Effector memory CD8-positive, alpha-beta T cell (primary cell): ENCODE results near the gene UCK1.

Source experiments
- ATAC-seq: fragments of 150-1000 bp; cut with Tn5 transposase; replicated peaks from 2 replicates; pipeline ENCODE4 v1.10.0; 2021; ENCODE audit warnings: mild to moderate bottlenecking, moderate library complexity
- DNase-seq, 3 experiments: peaks; one replicate each; pipeline ENCODE4 v3.0.0; 2021
- H3K27ac Mint-ChIP-seq, 2 donors: one replicate each; pipeline ENCODE4 v1.8.0; 2022; ENCODE audit warnings: mild to moderate bottlenecking in 2 of 2, mixed read lengths in 2 of 2, moderate library complexity in 2 of 2
- H3K27me3 Mint-ChIP-seq, 2 donors: one replicate each; pipeline ENCODE4 v1.8.0; 2022; ENCODE audit warnings: mixed read lengths in 2 of 2
- H3K36me3 Mint-ChIP-seq: one replicate; pipeline ENCODE4 v1.8.0; 2022; ENCODE audit warnings: mild to moderate bottlenecking, moderate library complexity, mixed read lengths; ENCODE audit not compliant: insufficient read depth
- H3K4me1 Mint-ChIP-seq, 2 donors: one replicate each; pipeline ENCODE4 v1.8.0; 2022; ENCODE audit warnings: low read depth in 2 of 2, mixed read lengths in 2 of 2
- H3K4me3 Mint-ChIP-seq, 2 donors: one replicate each; pipeline ENCODE4 v1.8.0; 2022; ENCODE audit warnings: mild to moderate bottlenecking in 2 of 2, mixed read lengths in 2 of 2, moderate library complexity in 2 of 2
- H3K9me3 Mint-ChIP-seq, 2 donors: one replicate each; pipeline ENCODE4 v1.8.0; 2022; ENCODE audit warnings: mixed read lengths in 2 of 2

The UCK1 gene

DNA sequence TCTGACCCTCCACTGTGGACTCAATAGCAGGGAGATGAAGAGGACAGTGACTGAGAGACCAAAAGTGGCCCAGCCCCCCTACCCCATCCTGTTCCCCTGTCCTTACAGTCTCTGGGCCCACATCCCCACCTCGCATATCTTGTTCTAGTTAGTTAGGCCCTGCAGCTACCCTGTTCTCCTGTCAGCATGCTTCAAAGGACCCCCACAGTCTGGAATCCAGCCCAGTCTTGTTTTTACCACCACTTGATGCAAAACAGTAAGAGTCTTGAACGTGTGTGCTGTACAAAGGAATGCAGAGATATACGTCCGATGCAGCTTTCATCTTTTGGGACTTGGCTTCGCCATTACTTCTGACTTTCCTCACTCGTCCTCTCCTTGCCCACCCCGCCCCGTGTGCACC is 40.5 kb downstream of the UCK1 start:
- no peaks in the 10 kb centered on the region for H3K27me3 Mint-ChIP-seq
- DNase-seq (no peak), ATAC-seq (no peak)
- peaks cover 6 to 13% of the 10 kb centered on the region in 2 donors for H3K4me1 Mint-ChIP-seq
- H3K4me3 Mint-ChIP-seq = no peak overlapping the region
- peak overlapping the region in 1 of 2 donors; percentile 8 for H3K27ac Mint-ChIP-seq
- peaks cover 87% of the 10 kb centered on the region for H3K36me3 Mint-ChIP-seq
- no peaks in the 10 kb centered on the region for H3K9me3 Mint-ChIP-seq

DNA sequence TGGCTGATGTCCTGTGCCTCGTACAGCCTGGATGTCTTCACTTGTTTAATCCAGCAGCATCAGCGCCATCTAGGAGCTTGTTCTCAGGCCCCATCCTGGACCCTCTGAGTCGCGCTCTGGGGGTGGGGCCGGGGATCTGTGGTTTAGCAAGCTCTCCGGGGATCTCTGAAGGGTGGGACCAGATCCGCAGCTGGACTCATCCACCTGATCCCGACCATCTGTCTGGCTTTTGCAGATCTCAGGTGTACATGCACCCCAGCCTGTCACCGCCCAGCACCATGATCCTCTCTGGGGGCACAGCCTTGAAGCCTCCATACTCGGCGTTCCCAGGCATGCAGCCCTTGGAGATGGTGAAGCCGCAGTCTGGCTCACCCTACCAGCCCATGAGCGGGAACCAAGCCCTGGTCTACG is 43.4 kb downstream of the UCK1 start:
- Mint-ChIP-seq H3K27ac (peak overlapping the region in 1 of 2 donors; percentile 73), H3K36me3 (peaks cover 90% of the 10 kb centered on the region), H3K4me3 (no peak overlapping the region), H3K9me3 (no peaks in the 10 kb centered on the region), H3K27me3 (no peaks in the 10 kb centered on the region), H3K4me1 (peaks cover 6 to 13% of the 10 kb centered on the region in 2 donors)
- ATAC-seq = no peak
- no peak for DNase-seq

DNA sequence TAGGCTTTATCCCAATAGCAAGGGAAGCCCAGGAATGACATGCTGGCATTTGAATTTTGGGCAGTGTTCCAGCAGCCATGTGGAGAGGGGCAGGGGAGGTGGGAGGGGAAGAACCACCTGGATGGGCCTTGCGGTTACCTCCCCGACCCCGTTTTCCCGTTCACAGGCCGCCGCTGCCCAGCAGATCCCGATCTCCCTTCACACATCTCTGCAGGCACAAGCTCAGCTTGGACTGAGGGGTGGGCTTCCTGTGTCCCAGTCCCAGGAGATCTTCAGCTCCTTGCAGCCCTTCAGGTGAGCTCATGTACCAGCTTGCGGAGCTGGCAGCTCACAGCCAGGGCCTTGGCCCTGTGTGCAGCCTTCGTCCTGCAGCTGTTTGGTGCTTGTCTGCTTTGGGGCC is 44.1 kb downstream of the UCK1 start:
- DNase-seq (no peak), ATAC-seq (no peak)
- Mint-ChIP-seq H3K4me3 (no peak overlapping the region), H3K27me3 (no peaks in the 10 kb centered on the region), H3K27ac (no peak overlapping the region), H3K4me1 (peaks cover 6 to 16% of the 10 kb centered on the region in 2 donors), H3K9me3 (no peaks in the 10 kb centered on the region), H3K36me3 (peaks cover 95% of the 10 kb centered on the region)

DNA sequence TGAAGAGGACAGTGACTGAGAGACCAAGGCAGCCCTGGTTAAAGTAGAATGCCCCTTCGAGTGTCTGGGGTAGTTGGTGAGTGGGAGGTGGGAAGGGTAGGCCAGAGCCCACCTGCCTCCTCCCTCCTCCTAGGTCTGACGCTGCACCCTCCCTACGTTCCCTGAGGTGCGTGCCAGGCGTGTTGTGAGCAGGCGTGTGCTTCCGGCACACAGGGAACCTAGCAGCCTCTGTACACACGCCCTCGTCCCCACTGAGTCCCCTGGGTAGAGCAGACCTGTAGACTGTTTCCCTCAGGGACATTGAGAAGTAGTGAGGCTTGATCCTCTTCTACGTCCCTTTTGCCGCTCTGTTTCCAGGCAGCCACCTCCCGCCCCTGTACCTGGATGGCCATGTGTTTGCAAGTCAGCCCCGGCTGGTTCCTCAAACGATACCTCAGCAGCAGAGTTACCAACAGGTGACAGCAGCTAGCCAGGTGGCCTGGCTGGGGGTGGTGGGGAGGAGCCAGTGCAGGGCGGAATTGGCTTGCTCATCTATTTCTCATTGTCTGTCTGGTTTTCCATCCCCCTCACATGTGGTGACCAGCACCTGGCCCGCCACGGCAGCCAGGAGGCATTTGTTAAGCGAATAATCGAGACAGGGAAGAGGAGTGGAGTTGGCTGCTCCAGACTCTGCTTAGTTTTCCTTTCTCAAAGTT is 45.2 kb downstream of the UCK1 start:
- H3K9me3 Mint-ChIP-seq = no peaks in the 10 kb centered on the region
- peaks cover 6 to 17% of the 10 kb centered on the region in 2 donors for H3K4me1 Mint-ChIP-seq
- H3K36me3 Mint-ChIP-seq = peaks cover 94% of the 10 kb centered on the region
- H3K27me3 Mint-ChIP-seq = no peaks in the 10 kb centered on the region
- ATAC-seq (no peak), DNase-seq (no peak)
- no peak overlapping the region for H3K4me3 Mint-ChIP-seq
- peak overlapping the region in 1 of 2 donors; percentile 60 for H3K27ac Mint-ChIP-seq

DNA sequence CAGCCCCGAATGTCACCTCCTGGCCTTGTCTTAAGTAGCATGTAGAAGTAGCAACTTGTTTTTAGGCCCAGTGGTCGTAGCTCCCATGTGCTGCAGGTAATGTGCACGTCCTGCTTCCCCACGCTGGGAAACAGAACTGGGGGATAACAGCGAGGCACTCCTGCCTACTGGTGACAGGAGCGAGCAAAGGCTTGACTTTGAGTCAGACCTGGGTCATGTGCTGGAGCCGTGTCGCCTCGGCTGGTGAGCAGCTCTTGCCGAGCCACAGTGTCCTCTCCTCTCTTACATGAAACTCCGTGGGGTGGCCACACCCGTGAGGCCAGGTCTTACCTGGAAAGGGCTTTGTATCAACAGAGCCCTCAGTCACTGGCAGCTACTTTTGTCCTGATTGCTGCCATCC is 45.9 kb downstream of the UCK1 start:
- Mint-ChIP-seq H3K4me1 (peaks cover 6 to 17% of the 10 kb centered on the region in 2 donors), H3K27me3 (no peaks in the 10 kb centered on the region), H3K9me3 (no peaks in the 10 kb centered on the region), H3K4me3 (no peak overlapping the region), H3K36me3 (peaks cover 92% of the 10 kb centered on the region), H3K27ac (peak overlapping the region in 1 of 2 donors; percentile 10)
- no peak for ATAC-seq
- DNase-seq = no peak

DNA sequence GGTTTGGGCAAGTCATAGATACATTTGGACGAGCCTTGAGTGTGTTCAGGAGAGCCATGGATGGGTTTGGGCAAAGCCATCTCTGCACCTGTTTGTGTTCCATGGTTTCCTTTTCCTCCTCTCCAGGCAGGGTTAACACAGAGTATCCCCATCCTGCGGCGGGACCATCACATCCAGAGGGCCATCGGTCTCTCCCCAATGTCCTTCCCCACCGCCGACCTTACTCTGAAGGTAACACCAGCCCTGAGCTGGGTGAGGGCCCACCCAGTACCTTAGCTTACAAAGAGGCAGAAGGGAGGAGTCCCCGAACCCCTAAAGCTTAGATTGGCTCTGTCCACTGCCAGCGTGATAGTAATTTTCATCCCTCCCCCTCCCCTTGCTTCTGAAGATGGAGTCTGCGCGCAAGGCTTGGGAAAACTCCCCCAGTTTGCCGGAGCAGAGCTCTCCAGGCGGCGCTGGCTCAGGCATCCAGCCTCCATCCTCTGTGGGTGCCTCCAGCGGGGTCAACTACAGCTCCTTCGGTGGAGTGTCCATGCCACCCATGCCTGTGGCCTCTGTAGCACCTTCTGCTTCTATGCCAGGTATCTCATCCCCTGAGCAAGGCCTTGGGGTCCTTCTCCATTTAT is 46.4 kb downstream of the UCK1 start:
- peak overlapping the region in 1 of 2 donors; percentile 10 for H3K27ac Mint-ChIP-seq
- H3K36me3 Mint-ChIP-seq = peaks cover 93% of the 10 kb centered on the region
- ATAC-seq = no peak

DNA sequence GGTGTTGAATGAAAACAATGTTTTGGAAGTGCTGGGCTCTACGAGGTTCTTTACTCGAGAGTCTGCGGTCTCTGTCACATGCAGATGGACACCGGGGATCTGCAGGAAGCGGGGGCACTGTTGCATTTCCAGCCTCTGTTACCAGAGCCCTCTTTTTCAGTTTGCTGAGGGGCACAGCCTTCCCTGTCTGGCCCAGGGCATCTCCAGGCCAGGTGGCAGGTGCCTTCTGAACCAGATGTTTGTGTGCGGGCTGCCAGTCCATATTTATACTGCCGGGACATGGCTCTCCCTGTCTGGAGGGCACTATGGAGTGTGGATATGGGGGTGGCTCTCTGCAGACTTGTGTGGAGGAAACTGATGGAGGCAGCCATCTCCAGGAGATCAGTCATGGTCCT is 47.0 kb downstream of the UCK1 start:
- no peaks in the 10 kb centered on the region for H3K9me3 Mint-ChIP-seq
- ATAC-seq (no peak), DNase-seq (no peak)
- no peak overlapping the region for H3K4me3 Mint-ChIP-seq
- peaks cover 93% of the 10 kb centered on the region for H3K36me3 Mint-ChIP-seq
- H3K27ac Mint-ChIP-seq = peak overlapping the region in 1 of 2 donors; percentile 10
- peaks cover 4 to 9% of the 10 kb centered on the region in 2 donors for H3K4me1 Mint-ChIP-seq
- no peaks in the 10 kb centered on the region for H3K27me3 Mint-ChIP-seq

More for the DNA sequence above, 46.4 kb downstream of the UCK1 start:
- Mint-ChIP-seq H3K9me3 (no peaks in the 10 kb centered on the region), H3K4me1 (peaks cover 2 to 13% of the 10 kb centered on the region in 2 donors), H3K27me3 (no peaks in the 10 kb centered on the region), H3K4me3 (no peak overlapping the region)
- DNase-seq = no peak

DNA sequence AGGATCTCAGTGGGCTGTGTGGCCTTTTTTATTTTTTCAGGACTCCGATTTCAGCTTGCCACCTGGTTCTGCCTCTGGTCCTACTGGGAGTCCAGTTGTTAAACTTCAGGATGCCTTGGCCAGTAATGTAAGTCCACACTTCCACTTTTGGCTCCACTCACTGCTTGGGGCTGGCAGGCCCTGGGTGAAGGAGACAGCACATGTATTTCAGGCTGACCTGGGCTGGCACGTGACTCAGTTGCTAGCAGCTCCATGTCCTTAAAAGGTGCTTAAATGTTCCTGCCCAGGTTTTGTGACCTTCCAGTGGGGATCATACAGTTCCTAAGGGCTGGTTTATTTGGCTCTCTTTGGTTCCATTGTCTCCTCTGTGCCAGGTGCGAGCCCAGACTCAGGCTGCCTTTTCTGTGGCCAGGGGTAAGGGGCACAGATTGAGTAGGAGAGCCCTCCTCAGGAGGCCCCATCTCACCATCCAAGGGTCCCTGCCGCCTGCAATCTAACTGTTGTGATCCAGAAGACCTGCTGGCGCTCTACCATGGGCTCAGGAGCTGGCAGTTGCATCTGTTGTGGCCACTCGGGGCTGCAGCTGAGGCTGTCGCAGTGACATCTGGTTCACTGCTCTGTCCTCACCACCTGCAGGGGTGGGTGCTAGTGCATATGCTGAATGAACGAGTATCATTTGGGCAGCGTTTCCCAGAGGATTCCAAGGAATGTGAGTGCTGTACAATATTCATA is 47.6 kb downstream of the UCK1 start:
- Mint-ChIP-seq H3K36me3 (peaks cover 91% of the 10 kb centered on the region), H3K27ac (peak overlapping the region in 1 of 2 donors; percentile 10), H3K27me3 (no peaks in the 10 kb centered on the region), H3K4me1 (peaks cover 5 to 6% of the 10 kb centered on the region in 2 donors), H3K4me3 (no peak overlapping the region), H3K9me3 (no peaks in the 10 kb centered on the region)
- no peak for DNase-seq
- ATAC-seq = no peak

DNA sequence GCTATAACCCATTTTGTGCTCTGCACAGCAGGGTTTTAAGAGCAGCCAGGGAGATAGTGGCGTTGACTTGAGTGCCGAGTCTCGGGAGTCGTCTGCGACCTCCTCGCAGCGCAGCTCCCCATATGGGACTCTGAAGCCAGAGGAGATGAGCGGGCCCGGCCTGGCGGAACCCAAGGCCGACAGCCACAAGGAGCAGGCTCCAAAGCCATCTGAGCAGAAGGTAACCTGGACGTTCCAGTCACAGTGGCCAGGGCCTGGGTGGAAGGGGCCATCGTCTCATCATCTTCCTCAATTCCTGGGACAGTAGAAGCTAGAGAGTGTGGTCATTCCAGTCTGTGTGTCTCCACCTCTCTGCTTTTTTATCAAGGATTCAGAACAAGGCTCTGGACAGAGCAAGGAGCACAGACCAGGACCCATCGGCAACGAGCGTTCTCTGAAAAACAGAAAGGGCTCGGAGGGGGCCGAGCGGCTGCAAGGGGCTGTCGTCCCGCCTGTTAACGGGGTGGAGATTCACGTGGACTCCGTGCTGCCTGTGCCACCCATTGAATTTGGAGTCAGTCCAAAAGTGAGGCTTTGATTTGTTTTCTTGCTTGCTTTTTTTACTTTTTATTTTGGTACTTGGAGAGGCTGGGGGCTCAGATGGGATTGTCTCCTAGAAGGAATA is 48.6 kb downstream of the UCK1 start:
- no peaks in the 10 kb centered on the region for H3K9me3 Mint-ChIP-seq
- peaks cover 91% of the 10 kb centered on the region for H3K36me3 Mint-ChIP-seq
- no peak overlapping the region for H3K4me3 Mint-ChIP-seq
- DNase-seq (no peak), ATAC-seq (no peak)
- H3K27me3 Mint-ChIP-seq = no peaks in the 10 kb centered on the region
- peaks cover 5 to 9% of the 10 kb centered on the region in 2 donors for H3K4me1 Mint-ChIP-seq
- peak overlapping the region; percentile 46 to 82 for H3K27ac Mint-ChIP-seq

DNA sequence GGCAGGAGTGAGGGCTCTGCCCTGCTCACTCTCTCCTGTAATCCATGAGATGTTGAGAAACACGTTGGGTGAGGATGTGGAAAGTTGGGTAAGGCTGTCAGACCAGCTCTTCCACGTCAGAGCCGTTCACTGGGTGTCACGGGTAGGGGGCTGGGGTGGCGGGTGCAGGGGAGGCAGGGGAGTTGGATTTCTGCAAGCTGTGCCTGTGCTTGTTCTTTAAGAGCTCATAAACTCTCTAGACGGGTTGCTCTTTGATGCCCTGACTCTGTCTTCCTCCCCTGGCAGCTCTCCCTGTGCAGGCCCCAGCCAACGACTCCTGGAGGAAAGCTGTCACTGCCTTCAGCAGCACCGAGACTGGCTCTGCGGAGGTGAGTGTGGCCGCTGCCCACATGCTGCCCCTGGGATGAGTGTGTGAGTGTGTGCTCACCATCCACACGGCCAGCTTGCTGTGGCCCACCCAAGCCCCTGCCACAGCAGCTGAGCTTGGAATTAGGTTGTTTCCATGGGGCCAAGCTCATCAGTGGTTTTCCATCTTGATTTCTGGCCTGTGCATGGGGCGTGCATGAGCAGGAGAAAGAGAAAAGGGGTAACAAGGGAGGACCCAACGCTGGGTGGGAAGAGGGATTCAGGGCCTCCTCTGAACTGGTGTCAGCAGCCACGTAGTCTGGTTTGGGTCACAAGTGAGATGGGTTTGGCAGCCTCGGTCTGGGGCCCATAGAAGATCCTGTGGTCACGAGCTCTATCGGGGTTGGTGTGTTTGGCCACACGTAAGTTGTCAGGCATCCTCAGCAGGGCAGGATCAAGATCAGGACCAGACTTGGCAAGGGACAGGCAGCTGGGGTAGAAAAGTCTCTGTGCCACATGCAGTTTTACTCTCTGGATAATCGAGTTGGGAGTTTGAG is 49.4 kb downstream of the UCK1 start:
- Mint-ChIP-seq H3K27me3 (no peaks in the 10 kb centered on the region), H3K4me3 (no peak overlapping the region), H3K9me3 (no peaks in the 10 kb centered on the region), H3K27ac (peak overlapping the region; percentile 46 to 82), H3K36me3 (peaks cover 87% of the 10 kb centered on the region), H3K4me1 (peaks cover 5 to 9% of the 10 kb centered on the region in 2 donors)
- no peak for DNase-seq
- no peak for ATAC-seq

DNA sequence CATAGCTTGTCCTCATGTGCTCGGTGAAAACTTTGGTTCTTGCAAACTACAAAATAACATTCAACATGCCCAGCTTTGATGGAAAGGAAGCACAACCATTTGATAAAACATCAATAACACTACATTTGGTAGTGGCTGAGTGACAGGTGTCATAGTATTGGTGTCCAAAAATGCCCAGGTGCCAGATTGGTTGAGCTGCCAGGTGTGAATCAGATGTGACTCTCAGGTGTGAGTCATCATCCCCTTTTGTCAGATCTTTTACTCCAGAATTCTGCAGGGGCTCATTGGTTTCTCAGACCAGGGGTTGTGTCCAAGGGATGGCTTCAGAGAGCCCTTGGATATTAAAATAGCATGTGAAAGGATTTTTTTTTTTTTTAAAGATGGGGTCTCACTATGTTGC is 50.8 kb downstream of the UCK1 start:
- H3K4me1 Mint-ChIP-seq = peaks cover 5 to 6% of the 10 kb centered on the region in 2 donors
- no peak overlapping the region for H3K4me3 Mint-ChIP-seq
- DNase-seq (no peak), ATAC-seq (no peak)
- H3K9me3 Mint-ChIP-seq = no peaks in the 10 kb centered on the region
- H3K27me3 Mint-ChIP-seq = no peaks in the 10 kb centered on the region
- H3K27ac Mint-ChIP-seq = no peak overlapping the region
- H3K36me3 Mint-ChIP-seq = peaks cover 90% of the 10 kb centered on the region

DNA sequence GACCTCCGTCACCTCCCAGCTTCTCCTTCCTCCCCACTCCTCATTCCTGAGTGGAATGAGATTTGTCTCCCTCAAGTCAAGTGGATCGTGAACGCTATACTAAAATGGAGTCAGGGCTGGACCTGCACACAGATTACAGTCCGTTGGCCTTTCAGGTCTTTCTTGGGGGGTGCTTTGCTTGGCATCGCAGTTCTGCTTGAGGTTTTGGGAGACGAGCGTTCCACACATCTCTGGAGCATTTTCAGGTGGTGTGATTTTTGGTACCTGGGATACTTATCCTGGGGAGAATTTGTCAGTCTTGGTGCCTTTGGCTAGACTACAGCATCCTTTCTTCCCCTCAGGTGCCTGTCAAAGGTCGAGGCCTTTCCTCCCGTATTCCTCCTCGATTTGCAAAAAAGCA is 52.2 kb downstream of the UCK1 start:
- ATAC-seq = no peak
- peaks cover 91% of the 10 kb centered on the region for H3K36me3 Mint-ChIP-seq
- no peaks in the 10 kb centered on the region for H3K9me3 Mint-ChIP-seq

More for the DNA sequence above, 52.2 kb downstream of the UCK1 start:
- no peaks in the 10 kb centered on the region for H3K27me3 Mint-ChIP-seq
- H3K4me3 Mint-ChIP-seq = no peak overlapping the region
- H3K4me1 Mint-ChIP-seq = peaks cover 5 to 6% of the 10 kb centered on the region in 2 donors
- DNase-seq = no peak
- no peak overlapping the region for H3K27ac Mint-ChIP-seq
